HepG2 (cell line): ENCODE results near the gene IL1A. TPM values are rescaled to one million over a fixed set of nuclear protein-coding genes. Genes with fewer than 3 reads are reported as not detected.

ENCODE experiments used
- ARNT ChIP-seq: fragments of 450-650 bp; IDR thresholded peaks from 2 replicates; pipeline ENCODE4 v1.6.1; 2017
- ATAD3A ChIP-seq: sonication (generic); formaldehyde crosslinking; IDR thresholded peaks from 2 replicates; pipeline ENCODE4 v1.4.0; 2020; ENCODE audit warnings: missing genetic modification reagents
- FOXC1 ChIP-seq: sonication (generic); formaldehyde crosslinking; IDR thresholded peaks from 2 replicates; pipeline ENCODE4 v1.8.0; 2022; ENCODE audit warnings: mild to moderate bottlenecking, missing genetic modification reagents, borderline replicate concordance
- FOXP1 ChIP-seq, 2 experiments: fragments of 450-650 bp in 1 of 2; IDR thresholded peaks; 2 replicates each; pipeline ENCODE4 v1.6.1; 2017 to 2018; ENCODE audit warnings: antibody characterized with exemption in 1 of 2
- HNRNPLL ChIP-seq: fragments of 200-400 bp; formaldehyde crosslinking; IDR thresholded peaks from 2 replicates; pipeline ENCODE4 v1.6.1; 2017; ENCODE audit warnings: mild to moderate bottlenecking, low read depth, low read length; ENCODE audit not compliant: poor library complexity, severe bottlenecking
- IRF2 ChIP-seq: IDR thresholded peaks from 2 replicates; pipeline ENCODE4 v1.6.1; 2018; ENCODE audit warnings: missing genetic modification reagents, missing compliant biosample characterization
- KDM6A ChIP-seq: IDR thresholded peaks from 2 replicates; pipeline ENCODE4 v1.6.1; 2016; ENCODE audit warnings: low read depth
- MED1 ChIP-seq: sonication (generic); formaldehyde crosslinking; IDR thresholded peaks from 2 replicates; pipeline ENCODE4 v1.4.0; 2020; ENCODE audit warnings: missing genetic modification reagents
- MIER3 ChIP-seq: IDR thresholded peaks from 2 replicates; pipeline ENCODE4 v1.6.1; 2016; ENCODE audit warnings: missing compliant biosample characterization, borderline replicate concordance
- NFIB ChIP-seq: sonication (generic); formaldehyde crosslinking; IDR thresholded peaks from 2 replicates; pipeline ENCODE4 v1.9.0; 2021; ENCODE audit warnings: missing genetic modification reagents, mild to moderate bottlenecking, borderline replicate concordance
- RORA ChIP-seq: sonication (generic); formaldehyde crosslinking; IDR thresholded peaks from 2 replicates; pipeline ENCODE4 v1.5.0; 2020; ENCODE audit warnings: mild to moderate bottlenecking, missing genetic modification reagents, moderate library complexity
- SAP130 ChIP-seq: IDR thresholded peaks from 2 replicates; pipeline ENCODE4 v1.6.1; 2016; ENCODE audit warnings: low read depth
- SOX5 ChIP-seq: IDR thresholded peaks from 2 replicates; pipeline ENCODE4 v1.6.1; 2016; ENCODE audit warnings: borderline replicate concordance
- SRSF1 ChIP-seq: fragments of 200-400 bp; formaldehyde crosslinking; optimal IDR thresholded peaks from 2 replicates; pipeline ENCODE3; 2017; ENCODE audit warnings: mild to moderate bottlenecking, low read depth, low read length, moderate library complexity
- U2AF1 ChIP-seq: fragments of 200-400 bp; formaldehyde crosslinking; optimal IDR thresholded peaks from 2 replicates; pipeline ENCODE3; 2017; ENCODE audit warnings: mild to moderate bottlenecking, low read depth, low read length
- ZNF124 ChIP-seq: sonication (generic); formaldehyde crosslinking; IDR thresholded peaks from 2 replicates; pipeline ENCODE4 v1.4.0; 2020; ENCODE audit warnings: missing genetic modification reagents
- ZNF333 ChIP-seq: sonication (generic); formaldehyde crosslinking; IDR thresholded peaks from 2 replicates; pipeline ENCODE4 v1.4.0; 2020; ENCODE audit warnings: mild to moderate bottlenecking, missing genetic modification reagents, borderline replicate concordance
- ZNF605 ChIP-seq: sonication (generic); formaldehyde crosslinking; IDR thresholded peaks from 2 replicates; pipeline ENCODE4 v1.8.0; 2022; ENCODE audit warnings: mild to moderate bottlenecking, missing genetic modification reagents
- ZNF629 ChIP-seq: sonication (generic); formaldehyde crosslinking; conservative IDR thresholded peaks from 2 replicates; pipeline ENCODE4 v1.5.0; 2020; ENCODE audit warnings: missing genetic modification reagents
- ZNF772 ChIP-seq: sonication (generic); formaldehyde crosslinking; IDR thresholded peaks from 2 replicates; pipeline ENCODE4 v1.5.0; 2020; ENCODE audit warnings: mild to moderate bottlenecking, missing genetic modification reagents
- polyA plus RNA-seq, 8 experiments: library from polyadenylated mRNA; depleted of rRNA in 3 of 8; stranded (reverse) in 7 of 8; unstranded in 1 of 8; fragments of >200 nt; fragmentation: Illumina TruSeq in 4 of 8; extraction: Trizol in 4 of 8; gene quantifications; 2 replicates each; pipeline versions ENCODE4 v1.2.1 to v1.2.3, GENCODE V29; 2011 to 2016; ENCODE audit warnings: low read depth in 4 of 8, missing spikeins in 1 of 8, mixed read lengths in 1 of 8; ENCODE audit not compliant: insufficient read depth in 1 of 8
- total RNA-seq, 5 experiments: library from RNA; depleted of rRNA; stranded (reverse); fragments of >200 nt; fragmentation: Illumina TruSeq; extraction: Trizol; gene quantifications; 2 replicates each; pipeline ENCODE4 v1.2.3, GENCODE V29; 2016; ENCODE audit warnings: low read depth in 1 of 5
- TF ChIP-seq, protein P1 (sequence below): sonication (generic); formaldehyde crosslinking; IDR thresholded peaks from 2 replicates; pipeline ENCODE4 v1.4.0; 2020; ENCODE audit warnings: missing genetic modification reagents
- TF ChIP-seq, protein P2 (sequence below): sonication (generic); formaldehyde crosslinking; IDR thresholded peaks from 2 replicates; pipeline ENCODE4 v1.8.0; 2022; ENCODE audit warnings: missing genetic modification reagents, low read depth, mild to moderate bottlenecking, borderline replicate concordance
- TF ChIP-seq, protein P3 (sequence below), 2 experiments: sonication (generic) in 1 of 2; formaldehyde crosslinking in 1 of 2; IDR thresholded peaks; 2 replicates each; pipeline versions ENCODE4 v1.4.0 to v1.6.1; 2018 to 2020; ENCODE audit warnings: missing genetic modification reagents in 2 of 2, borderline replicate concordance in 1 of 2, low read depth in 1 of 2, mild to moderate bottlenecking in 1 of 2, missing biosample characterization in 1 of 2
- TF ChIP-seq, protein P4 (sequence below): sonication (generic); formaldehyde crosslinking; IDR thresholded peaks from 2 replicates; pipeline ENCODE4 v1.4.0; 2020; ENCODE audit warnings: missing genetic modification reagents
- TF ChIP-seq, protein P5 (sequence below): sonication (generic); formaldehyde crosslinking; IDR thresholded peaks from 2 replicates; pipeline ENCODE4 v1.4.0; 2020; ENCODE audit warnings: missing genetic modification reagents

The IL1A gene
- total and polyA plus RNA-seq, 2 of the 13 experiments (the other 11 are each of a cell fraction or from before 2014, with no cell fraction given): not detected

DNA sequence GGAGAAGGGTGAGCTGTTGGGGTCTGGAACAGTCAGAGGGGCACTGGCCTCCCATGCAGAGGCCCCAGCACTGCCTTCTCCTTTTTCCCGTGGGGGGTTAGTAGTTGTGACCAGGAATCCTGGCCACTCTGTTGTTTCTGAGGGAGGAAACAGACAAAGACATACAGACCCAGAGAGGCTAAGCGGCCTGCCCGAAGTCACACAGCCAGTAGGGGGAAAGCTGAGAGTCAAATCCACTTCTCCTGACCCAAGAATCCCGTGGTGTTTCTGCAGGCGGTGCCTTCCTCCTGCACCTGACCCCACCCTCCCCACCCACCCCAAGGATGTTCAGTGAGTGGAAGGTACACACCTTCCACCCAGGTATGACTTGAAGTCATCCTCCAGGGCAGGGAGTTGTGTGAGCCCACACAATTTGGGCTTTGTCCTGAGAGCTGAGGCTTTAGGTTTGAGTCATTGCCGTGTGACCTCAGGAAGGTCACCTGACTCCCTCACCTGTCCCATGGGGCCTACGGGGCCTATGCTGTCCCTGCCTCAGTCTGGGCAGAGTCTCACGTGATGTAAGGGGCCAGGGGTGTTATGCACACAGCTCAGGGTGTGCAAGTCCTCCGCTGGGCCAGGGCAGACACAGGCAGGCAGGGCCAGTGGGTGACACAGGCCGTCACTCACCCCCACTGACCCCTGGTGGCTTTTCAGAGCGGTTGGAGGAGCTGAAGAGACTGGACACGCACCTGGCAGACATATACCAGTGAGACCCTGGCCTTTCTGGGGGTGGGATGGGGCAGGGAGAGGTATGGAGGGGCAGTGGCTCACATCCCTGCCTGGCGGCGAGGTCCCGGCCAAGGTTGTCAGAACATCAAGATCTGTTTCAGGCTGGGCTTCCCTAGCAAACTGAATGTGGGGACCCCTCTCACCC, 58.5 kb downstream of the IL1A start (continued):
- TF ChIP-seq RORA (CRISPR knock-in tag) (no peak), ZNF772 (no peak), MED1 (peak; percentile 22; the same call in 1 of the 2 replicates), ZNF333 (CRISPR knock-in tag) (no peak), ZNF605 (CRISPR knock-in tag) (no peak), ZNF629 (CRISPR knock-in tag) (no peak), SAP130 (CRISPR knock-in tag) (0 out of 2 replicates have a peak, but pooled peaks have one; percentile 16), ZNF124 (CRISPR knock-in tag) (no peak), U2AF1 (no peak), FOXC1 (CRISPR knock-in tag) (no peak), NFIB (CRISPR knock-in tag) (no peak), FOXP1 (IDR thresholded peaks at IDR 0.05) (no peak), FOXP1 (CRISPR knock-in tag; IDR thresholded peaks at IDR 0.05) (0 out of 2 replicates have a peak, but pooled peaks have one; percentile 6), KDM6A (CRISPR knock-in tag) (0 out of 2 replicates have a peak, but pooled peaks have one; percentile 40), SOX5 (CRISPR knock-in tag) (0 out of 2 replicates have a peak, but pooled peaks have one; percentile 34), SRSF1 (no peak), IRF2 (no peak), ARNT (no peak), ATAD3A (CRISPR knock-in tag) (no peak), HNRNPLL (no peak), MIER3 (CRISPR knock-in tag) (no peak)
- TF ChIP-seq, protein P1, sequence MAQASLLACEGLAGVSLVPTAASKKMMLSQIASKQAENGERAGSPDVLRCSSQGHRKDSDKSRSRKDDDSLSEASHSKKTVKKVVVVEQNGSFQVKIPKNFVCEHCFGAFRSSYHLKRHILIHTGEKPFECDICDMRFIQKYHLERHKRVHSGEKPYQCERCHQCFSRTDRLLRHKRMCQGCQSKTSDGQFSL (CRISPR knock-in tag): no peak
- TF ChIP-seq, protein P2, sequence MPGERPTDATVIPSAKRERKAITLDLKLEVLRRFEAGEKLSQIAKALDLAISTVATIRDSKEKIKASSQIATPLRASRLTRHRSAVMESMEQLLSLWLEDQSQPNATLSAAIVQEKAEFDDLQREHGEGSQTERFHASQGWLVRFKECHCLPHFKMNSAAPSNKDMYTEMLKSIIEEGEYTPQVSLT: no peak
- TF ChIP-seq, protein P3, sequence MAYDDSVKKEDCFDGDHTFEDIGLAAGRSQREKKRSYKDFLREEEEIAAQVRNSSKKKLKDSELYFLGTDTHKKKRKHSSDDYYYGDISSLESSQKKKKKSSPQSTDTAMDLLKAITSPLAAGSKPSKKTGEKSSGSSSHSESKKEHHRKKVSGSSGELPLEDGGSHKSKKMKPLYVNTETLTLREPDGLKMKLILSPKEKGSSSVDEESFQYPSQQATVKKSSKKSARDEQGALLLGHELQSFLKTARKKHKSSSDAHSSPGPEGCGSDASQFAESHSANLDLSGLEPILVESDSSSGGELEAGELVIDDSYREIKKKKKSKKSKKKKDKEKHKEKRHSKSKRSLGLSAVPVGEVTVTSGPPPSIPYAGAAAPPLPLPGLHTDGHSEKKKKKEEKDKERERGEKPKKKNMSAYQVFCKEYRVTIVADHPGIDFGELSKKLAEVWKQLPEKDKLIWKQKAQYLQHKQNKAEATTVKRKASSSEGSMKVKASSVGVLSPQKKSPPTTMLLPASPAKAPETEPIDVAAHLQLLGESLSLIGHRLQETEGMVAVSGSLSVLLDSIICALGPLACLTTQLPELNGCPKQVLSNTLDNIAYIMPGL (CRISPR knock-in tag; IDR thresholded peaks at IDR 0.05; ENCODE audit: borderline replicate concordance in 1 of 2, low read depth in 1 of 2): no peak
- TF ChIP-seq, protein P4, sequence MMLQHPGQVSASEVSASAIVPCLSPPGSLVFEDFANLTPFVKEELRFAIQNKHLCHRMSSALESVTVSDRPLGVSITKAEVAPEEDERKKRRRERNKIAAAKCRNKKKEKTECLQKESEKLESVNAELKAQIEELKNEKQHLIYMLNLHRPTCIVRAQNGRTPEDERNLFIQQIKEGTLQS: 0 out of 2 replicates have a peak, but pooled peaks have one; percentile 43
- TF ChIP-seq, protein P5, sequence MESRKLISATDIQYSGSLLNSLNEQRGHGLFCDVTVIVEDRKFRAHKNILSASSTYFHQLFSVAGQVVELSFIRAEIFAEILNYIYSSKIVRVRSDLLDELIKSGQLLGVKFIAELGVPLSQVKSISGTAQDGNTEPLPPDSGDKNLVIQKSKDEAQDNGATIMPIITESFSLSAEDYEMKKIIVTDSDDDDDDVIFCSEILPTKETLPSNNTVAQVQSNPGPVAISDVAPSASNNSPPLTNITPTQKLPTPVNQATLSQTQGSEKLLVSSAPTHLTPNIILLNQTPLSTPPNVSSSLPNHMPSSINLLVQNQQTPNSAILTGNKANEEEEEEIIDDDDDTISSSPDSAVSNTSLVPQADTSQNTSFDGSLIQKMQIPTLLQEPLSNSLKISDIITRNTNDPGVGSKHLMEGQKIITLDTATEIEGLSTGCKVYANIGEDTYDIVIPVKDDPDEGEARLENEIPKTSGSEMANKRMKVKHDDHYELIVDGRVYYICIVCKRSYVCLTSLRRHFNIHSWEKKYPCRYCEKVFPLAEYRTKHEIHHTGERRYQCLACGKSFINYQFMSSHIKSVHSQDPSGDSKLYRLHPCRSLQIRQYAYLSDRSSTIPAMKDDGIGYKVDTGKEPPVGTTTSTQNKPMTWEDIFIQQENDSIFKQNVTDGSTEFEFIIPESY (CRISPR knock-in tag): 0 out of 2 replicates have a peak, but pooled peaks have one; percentile 14
